Measurements from ENCODE around the gene DOCK1.

DNA sequence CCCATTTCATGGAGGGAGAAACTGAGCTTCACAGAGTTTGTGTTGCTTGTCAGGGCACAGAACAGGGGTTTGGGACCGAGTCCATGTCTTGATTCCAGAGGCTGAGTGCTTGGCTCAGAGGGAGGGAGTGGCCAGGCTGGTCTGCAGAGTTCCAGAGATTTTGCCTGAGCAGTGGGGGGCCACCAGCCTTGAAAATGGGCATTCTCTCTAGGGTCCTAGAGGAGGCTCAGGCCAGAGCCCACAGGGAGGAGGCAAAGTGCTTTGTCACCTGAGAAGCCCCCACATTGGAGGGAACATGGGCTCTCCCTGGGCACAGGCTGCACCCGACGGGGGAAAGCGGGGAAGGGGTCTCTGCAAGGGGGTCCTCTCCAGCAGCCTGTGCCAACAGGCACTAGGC, 51.5 kb downstream of the DOCK1 start:
- TF ChIP-seq EZH2 (IDR thresholded peaks at IDR 0.05) (no peak), EZH2phosphoT487 (IDR thresholded peaks at IDR 0.05) (no peak)
- TF ChIP-seq, protein P1, sequence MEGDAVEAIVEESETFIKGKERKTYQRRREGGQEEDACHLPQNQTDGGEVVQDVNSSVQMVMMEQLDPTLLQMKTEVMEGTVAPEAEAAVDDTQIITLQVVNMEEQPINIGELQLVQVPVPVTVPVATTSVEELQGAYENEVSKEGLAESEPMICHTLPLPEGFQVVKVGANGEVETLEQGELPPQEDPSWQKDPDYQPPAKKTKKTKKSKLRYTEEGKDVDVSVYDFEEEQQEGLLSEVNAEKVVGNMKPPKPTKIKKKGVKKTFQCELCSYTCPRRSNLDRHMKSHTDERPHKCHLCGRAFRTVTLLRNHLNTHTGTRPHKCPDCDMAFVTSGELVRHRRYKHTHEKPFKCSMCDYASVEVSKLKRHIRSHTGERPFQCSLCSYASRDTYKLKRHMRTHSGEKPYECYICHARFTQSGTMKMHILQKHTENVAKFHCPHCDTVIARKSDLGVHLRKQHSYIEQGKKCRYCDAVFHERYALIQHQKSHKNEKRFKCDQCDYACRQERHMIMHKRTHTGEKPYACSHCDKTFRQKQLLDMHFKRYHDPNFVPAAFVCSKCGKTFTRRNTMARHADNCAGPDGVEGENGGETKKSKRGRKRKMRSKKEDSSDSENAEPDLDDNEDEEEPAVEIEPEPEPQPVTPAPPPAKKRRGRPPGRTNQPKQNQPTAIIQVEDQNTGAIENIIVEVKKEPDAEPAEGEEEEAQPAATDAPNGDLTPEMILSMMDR (IDR thresholded peaks at IDR 0.05) = no peak
